Panc1 (cell line): ENCODE data around the gene ATIC. TPM values are rescaled to one million over a fixed set of nuclear protein-coding genes. Genes with fewer than 3 reads are reported as not detected.

ENCODE experiments used
- ATAC-seq: fragments of 200-7000 bp; cut with Tn5 transposase; 2 replicates; pipeline ENCODE4 v1.9.1; 2020; ENCODE audit warnings: mild to moderate bottlenecking, moderate library complexity
- BruUV-seq: library from RNA; stranded (reverse); fragments of 400-500 nt; replicated peaks from 2 replicates; lab custom pipeline; 2021; lab: Mats Ljungman, UMichigan
- CTCF ChIA-PET: fragments of 300-600 bp; sonication (Branson Sonifier 250); formaldehyde crosslinking; loops from one replicate; lab custom pipeline; 2022; ENCODE audit warnings: antibody characterized with exemption; lab: Charles Lee
- POLR2A ChIA-PET: fragments of 300-600 bp; sonication (Branson Sonifier 250); formaldehyde crosslinking; loops from one replicate; lab custom pipeline; 2022; ENCODE audit warnings: antibody characterized with exemption; lab: Charles Lee
- DNase-seq: peaks from one replicate; pipeline ENCODE4 v3.0.0-alpha.2; 2010; ENCODE audit warnings: low read depth, low spot score
- H3K27ac ChIP-seq: 2 replicates; pipeline ENCODE4 v1.5.1; 2011; ENCODE audit warnings: mild to moderate bottlenecking, low read length, inconsistent platforms
- H3K27me3 ChIP-seq: fragments of 200-500 bp; sonication (Bioruptor generic); 2 replicates; pipeline ENCODE4 v1.6.0; 2014; ENCODE audit warnings: low read length, inconsistent platforms; ENCODE audit not compliant: control insufficient read depth, insufficient read depth
- H3K36me3 ChIP-seq: fragments of 200-500 bp; sonication (Bioruptor generic); 2 replicates; pipeline ENCODE4 v1.5.1; 2014; ENCODE audit warnings: inconsistent platforms, mild to moderate bottlenecking, low read length, moderate library complexity; ENCODE audit not compliant: control insufficient read depth, insufficient read depth
- H3K4me1 ChIP-seq: 2 replicates; pipeline ENCODE4 v1.5.1; 2011; ENCODE audit warnings: inconsistent platforms, mild to moderate bottlenecking, low read length, moderate library complexity; ENCODE audit not compliant: control insufficient read depth, insufficient read depth
- H3K4me3 ChIP-seq, 2 experiments: 2 replicates each; pipeline ENCODE4 v1.5.1; 2011 to 2012; ENCODE audit warnings: low read depth in 2 of 2, low read length in 2 of 2, mild to moderate bottlenecking in 2 of 2, inconsistent platforms in 1 of 2, moderate library complexity in 1 of 2
- H3K9me3 ChIP-seq: fragments of 200-500 bp; sonication (Bioruptor generic); 2 replicates; pipeline ENCODE4 v1.5.1; 2014; ENCODE audit warnings: low read depth, mild to moderate bottlenecking, inconsistent platforms, low read length, moderate library complexity; ENCODE audit not compliant: control insufficient read depth, insufficient read depth
- POLR2AphosphoS5 ChIP-seq: IDR thresholded peaks from 2 replicates; pipeline ENCODE4 v1.6.1; 2012; ENCODE audit warnings: mild to moderate bottlenecking, low read depth, low read length, moderate library complexity
- SIN3A ChIP-seq: IDR thresholded peaks from 2 replicates; pipeline ENCODE4 v1.6.1; 2012; ENCODE audit warnings: low read depth, mild to moderate bottlenecking, low read length, moderate library complexity, borderline replicate concordance; ENCODE audit not compliant: insufficient read depth
- TCF7L2 ChIP-seq: IDR thresholded peaks from 2 replicates; pipeline ENCODE4 v1.6.1; 2011; ENCODE audit warnings: mild to moderate bottlenecking, low read depth, low read length, inconsistent platforms
- in situ Hi-C: cut with HindIII; loops from 2 replicates; pipeline ENCODE4 v1.10.0; 2016; ENCODE audit warnings: low sequenced_read_pairs, low pct_unique_long_range_greater_than_20kb
- intact Hi-C: fragments of 100-400 bp; cut with micrococcal nuclease; formaldehyde crosslinking; loops from one replicate; pipeline ENCODE4 v1.10.0; 2022; ENCODE audit not compliant: unreplicated experiment
- total RNA-seq: library from RNA; stranded (reverse); gene quantifications from one replicate; pipeline ENCODE4 v1.2.1, GENCODE V29; 2021; ENCODE audit not compliant: unreplicated experiment
- TF ChIP-seq, protein P1 (sequence below), 2 experiments: IDR thresholded peaks; 2 replicates each; pipeline ENCODE4 v1.6.1; 2011 to 2012; ENCODE audit warnings: low read depth in 2 of 2, control low read depth in 1 of 2, low read length in 1 of 2, mild to moderate bottlenecking in 1 of 2, moderate library complexity in 1 of 2; ENCODE audit not compliant: insufficient read depth in 1 of 2
- TF ChIP-seq, protein P2 (sequence below): fragments of 450-650 bp; IDR thresholded peaks from 2 replicates; pipeline ENCODE4 v1.5.1; 2017; ENCODE audit warnings: mild to moderate bottlenecking

ATIC gene
- total RNA-seq, 1 experiment from 2014 or later: 223 TPM

DNA sequence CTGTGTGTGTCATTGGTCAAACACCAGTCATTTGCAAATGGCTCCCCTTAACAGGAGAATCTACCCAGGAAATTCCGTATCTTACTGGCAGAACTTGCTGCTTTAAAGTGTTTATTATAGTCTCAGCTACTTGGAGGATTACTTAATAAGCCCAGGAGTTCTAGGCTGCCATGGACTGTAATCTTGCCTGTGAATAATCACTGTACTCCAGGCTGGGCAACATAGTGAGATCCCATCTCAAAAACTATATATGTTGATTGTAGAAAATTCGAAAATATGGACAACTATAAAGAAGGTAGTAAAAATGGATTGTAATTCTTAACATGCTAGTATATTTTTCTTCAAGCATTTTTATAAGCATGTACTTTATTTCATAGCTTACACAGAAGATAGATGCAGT lies 4.5 kb downstream of the ATIC start:
- in situ Hi-C loops (no loop called here), intact Hi-C loops (no loop called here)
- DNase-seq (no peak), ATAC-seq (no peak)
- H3K4me3 ChIP-seq: no peak overlapping the region
- H3K4me1 ChIP-seq: peaks cover 12% of the 10 kb centered on the region
- no peaks in the 10 kb centered on the region for H3K27me3 ChIP-seq
- no TSS peak for BruUV-seq
- peaks cover 32% of the 10 kb centered on the region for H3K36me3 ChIP-seq
- H3K27ac ChIP-seq: no peak overlapping the region
- CTCF ChIA-PET: no interaction called here
- TF ChIP-seq, protein P1, sequence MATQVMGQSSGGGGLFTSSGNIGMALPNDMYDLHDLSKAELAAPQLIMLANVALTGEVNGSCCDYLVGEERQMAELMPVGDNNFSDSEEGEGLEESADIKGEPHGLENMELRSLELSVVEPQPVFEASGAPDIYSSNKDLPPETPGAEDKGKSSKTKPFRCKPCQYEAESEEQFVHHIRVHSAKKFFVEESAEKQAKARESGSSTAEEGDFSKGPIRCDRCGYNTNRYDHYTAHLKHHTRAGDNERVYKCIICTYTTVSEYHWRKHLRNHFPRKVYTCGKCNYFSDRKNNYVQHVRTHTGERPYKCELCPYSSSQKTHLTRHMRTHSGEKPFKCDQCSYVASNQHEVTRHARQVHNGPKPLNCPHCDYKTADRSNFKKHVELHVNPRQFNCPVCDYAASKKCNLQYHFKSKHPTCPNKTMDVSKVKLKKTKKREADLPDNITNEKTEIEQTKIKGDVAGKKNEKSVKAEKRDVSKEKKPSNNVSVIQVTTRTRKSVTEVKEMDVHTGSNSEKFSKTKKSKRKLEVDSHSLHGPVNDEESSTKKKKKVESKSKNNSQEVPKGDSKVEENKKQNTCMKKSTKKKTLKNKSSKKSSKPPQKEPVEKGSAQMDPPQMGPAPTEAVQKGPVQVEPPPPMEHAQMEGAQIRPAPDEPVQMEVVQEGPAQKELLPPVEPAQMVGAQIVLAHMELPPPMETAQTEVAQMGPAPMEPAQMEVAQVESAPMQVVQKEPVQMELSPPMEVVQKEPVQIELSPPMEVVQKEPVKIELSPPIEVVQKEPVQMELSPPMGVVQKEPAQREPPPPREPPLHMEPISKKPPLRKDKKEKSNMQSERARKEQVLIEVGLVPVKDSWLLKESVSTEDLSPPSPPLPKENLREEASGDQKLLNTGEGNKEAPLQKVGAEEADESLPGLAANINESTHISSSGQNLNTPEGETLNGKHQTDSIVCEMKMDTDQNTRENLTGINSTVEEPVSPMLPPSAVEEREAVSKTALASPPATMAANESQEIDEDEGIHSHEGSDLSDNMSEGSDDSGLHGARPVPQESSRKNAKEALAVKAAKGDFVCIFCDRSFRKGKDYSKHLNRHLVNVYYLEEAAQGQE (IDR thresholded peaks at IDR 0.05; ENCODE audit: insufficient read depth in 1 of 2, low read depth in 2 of 2, low read length in 1 of 2): no peak
- TF ChIP-seq TCF7L2 (no peak), SIN3A (no peak), POLR2AphosphoS5 (no peak)
- TF ChIP-seq, protein P2, sequence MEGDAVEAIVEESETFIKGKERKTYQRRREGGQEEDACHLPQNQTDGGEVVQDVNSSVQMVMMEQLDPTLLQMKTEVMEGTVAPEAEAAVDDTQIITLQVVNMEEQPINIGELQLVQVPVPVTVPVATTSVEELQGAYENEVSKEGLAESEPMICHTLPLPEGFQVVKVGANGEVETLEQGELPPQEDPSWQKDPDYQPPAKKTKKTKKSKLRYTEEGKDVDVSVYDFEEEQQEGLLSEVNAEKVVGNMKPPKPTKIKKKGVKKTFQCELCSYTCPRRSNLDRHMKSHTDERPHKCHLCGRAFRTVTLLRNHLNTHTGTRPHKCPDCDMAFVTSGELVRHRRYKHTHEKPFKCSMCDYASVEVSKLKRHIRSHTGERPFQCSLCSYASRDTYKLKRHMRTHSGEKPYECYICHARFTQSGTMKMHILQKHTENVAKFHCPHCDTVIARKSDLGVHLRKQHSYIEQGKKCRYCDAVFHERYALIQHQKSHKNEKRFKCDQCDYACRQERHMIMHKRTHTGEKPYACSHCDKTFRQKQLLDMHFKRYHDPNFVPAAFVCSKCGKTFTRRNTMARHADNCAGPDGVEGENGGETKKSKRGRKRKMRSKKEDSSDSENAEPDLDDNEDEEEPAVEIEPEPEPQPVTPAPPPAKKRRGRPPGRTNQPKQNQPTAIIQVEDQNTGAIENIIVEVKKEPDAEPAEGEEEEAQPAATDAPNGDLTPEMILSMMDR: no peak
- POLR2A ChIA-PET: interaction anchor here (0.6 kb wide), 1 partner anchor 13 kb away, joined by 3 read pairs; no protein-coding TSS in a partner anchor
- no peaks in the 10 kb centered on the region for H3K9me3 ChIP-seq

DNA sequence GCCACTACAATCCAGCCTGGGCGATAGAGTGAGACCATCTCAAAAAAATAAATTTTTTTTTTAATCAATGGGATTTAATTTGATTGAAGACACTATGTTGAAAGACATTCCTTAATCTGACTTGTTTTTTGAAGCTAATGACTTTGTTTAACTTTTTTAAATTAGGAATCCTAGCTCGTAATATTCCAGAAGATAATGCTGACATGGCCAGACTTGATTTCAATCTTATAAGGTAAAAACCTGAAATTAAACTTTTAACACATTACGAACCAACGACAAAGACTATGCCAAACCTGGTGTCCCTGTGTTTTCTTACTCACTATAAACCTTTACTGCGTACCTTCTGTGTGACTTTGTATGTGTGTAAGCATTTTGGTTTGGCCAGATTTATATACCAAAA lies 7.6 kb downstream of the ATIC start:
- ATAC-seq: no peak
- Histone ChIP-seq H3K27me3 (no peaks in the 10 kb centered on the region), H3K36me3 (peaks cover 30% of the 10 kb centered on the region), H3K4me3 (no peak overlapping the region), H3K9me3 (no peaks in the 10 kb centered on the region), H3K27ac (no peak overlapping the region), H3K4me1 (no peaks in the 10 kb centered on the region)
- TF ChIP-seq, protein P1 (IDR thresholded peaks at IDR 0.05; ENCODE audit: insufficient read depth in 1 of 2, low read depth in 2 of 2, low read length in 1 of 2): no peak
- TF ChIP-seq, protein P2: no peak
- TF ChIP-seq SIN3A (no peak), TCF7L2 (no peak), POLR2AphosphoS5 (no peak)
- intact Hi-C loops: no loop called here
- ChIA-PET POLR2A (no interaction called here), CTCF (no interaction called here)
- no TSS peak for BruUV-seq
- no peak for DNase-seq
- in situ Hi-C loops: no loop called here
